CD4-positive, CD25-positive, alpha-beta regulatory T cell (primary cell): ENCODE measurements around the gene ZNF235. TPM values are rescaled to one million over a fixed set of nuclear protein-coding genes. Genes with fewer than 3 reads are reported as not detected.
A peak's percentile ranks its signal among the peaks of the same experiment; 100 is the strongest.

Experiments
- ATAC-seq, 2 donors: fragments of 150-1000 bp; cut with Tn5 transposase; one replicate each; pipeline ENCODE4 v1.10.0; 2021; ENCODE audit warnings: low read depth in 2 of 2, moderate number of reproducible peaks in 2 of 2, moderate library complexity in 1 of 2
- DNase-seq, 3 donors: peaks; one replicate each; pipeline versions ENCODE4 v3.0.0 to v3.0.0-alpha.2; 2012 to 2022; ENCODE audit warnings: mixed read lengths in 1 of 3
- H3K27ac ChIP-seq: one replicate; pipeline ENCODE4 v1.7.0; 2013; ENCODE audit warnings: mild to moderate bottlenecking, low read length; ENCODE audit not compliant: insufficient read depth, poor library complexity, severe bottlenecking
- H3K27me3 ChIP-seq: one replicate; pipeline ENCODE4 v1.7.0; 2013; ENCODE audit warnings: low read length; ENCODE audit not compliant: control insufficient read depth, insufficient read depth
- H3K36me3 ChIP-seq: one replicate; pipeline ENCODE4 v1.7.0; 2013; ENCODE audit warnings: mild to moderate bottlenecking, low read length, moderate library complexity; ENCODE audit not compliant: control insufficient read depth, insufficient read depth
- H3K4me1 ChIP-seq: 2 replicates; pipeline ENCODE4 v1.7.0; 2013; ENCODE audit warnings: mild to moderate bottlenecking, low read length; ENCODE audit not compliant: insufficient read depth, control insufficient read depth, poor library complexity, severe bottlenecking
- H3K4me3 ChIP-seq: one replicate; pipeline ENCODE4 v1.7.0; 2013; ENCODE audit warnings: low read depth, mild to moderate bottlenecking, low read length, moderate library complexity
- H3K9me3 ChIP-seq, 2 experiments: 1 replicate in 1 of 2; 2 replicates in 1 of 2; pipeline ENCODE4 v1.7.0; 2013; ENCODE audit warnings: low read length in 2 of 2, mild to moderate bottlenecking in 1 of 2, moderate library complexity in 1 of 2; ENCODE audit not compliant: control insufficient read depth in 2 of 2
- H3K27ac Mint-ChIP-seq, 3 donors: one replicate each; pipeline ENCODE4 v1.8.0; 2020 to 2022; ENCODE audit warnings: mild to moderate bottlenecking in 3 of 3, mixed read lengths in 3 of 3, moderate library complexity in 2 of 3
- H3K27me3 Mint-ChIP-seq: one replicate; pipeline ENCODE4 v1.8.0; 2022; ENCODE audit warnings: mild to moderate bottlenecking, mixed read lengths
- H3K36me3 Mint-ChIP-seq: one replicate; pipeline ENCODE4 v1.8.0; 2020; ENCODE audit warnings: mixed read lengths
- H3K4me1 Mint-ChIP-seq, 4 donors: one replicate each; pipeline ENCODE4 v1.8.0; 2020 to 2022; ENCODE audit warnings: mixed read lengths in 4 of 4, mild to moderate bottlenecking in 1 of 4
- H3K4me3 Mint-ChIP-seq, 4 donors: one replicate each; pipeline ENCODE4 v1.8.0; 2020 to 2022; ENCODE audit warnings: mild to moderate bottlenecking in 4 of 4, mixed read lengths in 4 of 4, moderate library complexity in 3 of 4
- H3K9me3 Mint-ChIP-seq, 7 donors: one replicate each; pipeline ENCODE4 v1.8.0; 2020 to 2022; ENCODE audit warnings: mixed read lengths in 7 of 7, mild to moderate bottlenecking in 3 of 7, moderate library complexity in 2 of 7
- polyA plus RNA-seq, 4 donors: library from polyadenylated mRNA; unstranded; fragments of 300-500 nt; fragmentation: Illumina TruSeq; gene quantifications; one replicate each; pipeline ENCODE4 v1.2.3, GENCODE V29; 2021
- total RNA-seq: library from RNA; stranded (reverse); gene quantifications from one replicate; pipeline ENCODE4 v1.2.3, GENCODE V29; 2022

Gene ZNF235
- total and polyA plus RNA-seq, 5 donors from 2014 or later, result 1.0 to 5.4 (median 3.0) TPM

DNA sequence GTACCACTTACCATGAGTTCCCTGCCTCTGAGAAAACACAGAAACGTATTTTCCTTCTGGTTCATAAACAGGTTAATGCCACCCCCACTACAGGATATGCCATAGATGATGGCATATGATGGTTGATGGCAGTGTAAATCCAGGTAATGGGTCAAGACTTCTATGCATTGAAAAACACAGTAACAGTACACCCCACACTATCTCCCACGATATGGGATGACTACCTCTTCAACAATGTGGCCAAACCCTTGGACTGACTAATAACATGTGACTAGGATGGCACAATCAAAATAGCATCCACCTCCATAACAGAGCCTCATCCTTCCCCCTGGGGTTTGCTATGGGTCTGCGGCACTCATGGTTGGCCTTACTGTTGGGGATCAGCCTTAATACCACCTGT is 22.0 kb downstream of the ZNF235 start:
- Mint-ChIP-seq H3K4me3 (peak overlapping the region in 1 of 4 donors; percentile 26), H3K27me3 (no peaks in the 10 kb centered on the region), H3K9me3 (peaks cover 0 to 79% (median 35%) of the 10 kb centered on the region in 7 donors), H3K36me3 (peaks cover 25% of the 10 kb centered on the region), H3K4me1 (no peaks in the 10 kb centered on the region), H3K27ac (no peak overlapping the region)
- no peak for ATAC-seq
- H3K27me3 ChIP-seq, result no peaks in the 10 kb centered on the region
- H3K4me1 ChIP-seq, result no peaks in the 10 kb centered on the region
- peaks cover 6% of the 10 kb centered on the region for H3K36me3 ChIP-seq
- no peak for DNase-seq
- H3K9me3 ChIP-seq, result peaks cover 62 to 94% of the 10 kb centered on the region in 2 experiments
- no peak overlapping the region for H3K27ac ChIP-seq
- no peak overlapping the region for H3K4me3 ChIP-seq

DNA sequence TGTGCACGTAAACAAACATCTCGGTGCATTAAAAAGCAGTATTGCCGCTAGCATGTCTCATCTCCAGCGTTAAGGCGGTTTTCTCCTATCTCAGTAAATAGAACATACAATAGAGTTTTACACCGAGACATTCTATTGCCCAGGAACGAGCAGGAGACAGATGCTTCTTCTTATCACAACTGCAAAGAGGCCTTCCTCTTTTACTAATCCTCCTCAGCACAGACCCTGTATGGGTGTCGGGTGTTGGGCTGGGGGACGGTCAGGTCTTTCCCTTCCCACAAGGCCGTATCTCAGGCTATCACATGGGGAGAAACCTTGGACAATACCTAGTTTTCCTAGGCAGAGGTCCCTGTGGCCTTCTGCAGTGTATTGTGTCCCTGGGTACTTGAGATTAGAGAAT is 23.9 kb downstream of the ZNF235 start:
- peaks cover 55 to 91% of the 10 kb centered on the region in 2 experiments for H3K9me3 ChIP-seq
- no peak for ATAC-seq
- H3K27ac ChIP-seq, result no peak overlapping the region
- peaks cover 0 to 79% (median 31%) of the 10 kb centered on the region in 7 donors for H3K9me3 Mint-ChIP-seq
- H3K4me3 ChIP-seq, result no peak overlapping the region
- DNase-seq, result no peak
- no peaks in the 10 kb centered on the region for H3K27me3 Mint-ChIP-seq
- H3K4me1 Mint-ChIP-seq, result no peaks in the 10 kb centered on the region
- no peak overlapping the region for H3K4me3 Mint-ChIP-seq
- H3K27me3 ChIP-seq, result no peaks in the 10 kb centered on the region
- no peaks in the 10 kb centered on the region for H3K4me1 ChIP-seq
- no peak overlapping the region for H3K27ac Mint-ChIP-seq
- H3K36me3 ChIP-seq, result no peaks in the 10 kb centered on the region
- H3K36me3 Mint-ChIP-seq, result peaks cover 31% of the 10 kb centered on the region

DNA sequence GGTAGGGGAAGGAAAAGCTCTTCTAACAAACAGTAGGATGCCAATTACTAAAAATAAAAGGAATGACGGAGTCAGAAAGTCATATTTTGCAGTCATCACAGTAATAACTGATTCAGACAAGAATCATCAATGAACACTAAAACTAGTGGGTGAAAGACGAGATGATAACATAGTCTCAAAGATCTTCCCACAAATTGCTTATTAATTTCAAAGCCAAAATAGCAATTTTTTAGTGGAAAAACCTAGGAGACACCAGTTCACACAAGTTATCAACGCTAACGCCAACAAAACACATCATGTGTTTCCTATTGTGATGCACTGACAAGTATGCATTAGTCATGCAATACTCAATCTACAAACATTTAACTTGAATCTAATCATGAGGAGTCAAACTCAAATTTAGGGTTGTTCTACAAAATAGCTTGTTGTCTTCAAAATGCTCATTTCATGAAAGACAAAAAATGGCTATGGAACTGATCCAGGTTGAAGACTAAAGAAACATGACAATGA is 26.6 kb downstream of the ZNF235 start:
- Mint-ChIP-seq H3K4me3 (no peak overlapping the region), H3K4me1 (no peaks in the 10 kb centered on the region), H3K27ac (no peak overlapping the region), H3K36me3 (peaks cover 44% of the 10 kb centered on the region), H3K9me3 (peaks cover 4 to 79% (median 36%) of the 10 kb centered on the region in 7 donors), H3K27me3 (no peaks in the 10 kb centered on the region)
- no peak for DNase-seq
- no peak overlapping the region for H3K27ac ChIP-seq
- H3K36me3 ChIP-seq, result no peaks in the 10 kb centered on the region
- no peaks in the 10 kb centered on the region for H3K4me1 ChIP-seq
- peaks cover 61 to 89% of the 10 kb centered on the region in 2 experiments for H3K9me3 ChIP-seq
- no peak overlapping the region for H3K4me3 ChIP-seq
- H3K27me3 ChIP-seq, result no peaks in the 10 kb centered on the region
- ATAC-seq, result no peak

DNA sequence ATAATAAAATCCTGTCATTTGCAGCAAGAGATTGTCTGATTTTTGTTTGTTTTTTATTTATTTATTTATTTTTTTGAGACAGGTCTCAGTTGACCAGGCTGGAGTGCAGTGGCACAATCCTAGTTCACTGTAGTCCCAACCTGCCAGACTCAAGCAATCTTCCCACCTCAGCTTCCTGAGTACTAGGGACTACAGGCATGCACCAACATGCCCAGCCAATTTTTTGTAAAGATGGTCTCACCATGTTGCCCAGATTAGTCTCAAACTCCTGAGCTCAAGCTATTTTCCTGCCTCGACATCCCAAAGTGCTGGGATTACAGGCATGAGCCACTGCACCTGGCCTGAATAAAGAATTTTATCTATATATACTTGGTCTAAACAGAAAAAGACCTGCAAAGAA is 27.5 kb downstream of the ZNF235 start:
- H3K36me3 ChIP-seq, result no peaks in the 10 kb centered on the region
- Mint-ChIP-seq H3K4me3 (no peak overlapping the region), H3K27me3 (no peaks in the 10 kb centered on the region), H3K4me1 (no peaks in the 10 kb centered on the region), H3K27ac (no peak overlapping the region), H3K9me3 (peaks cover 6 to 79% (median 41%) of the 10 kb centered on the region in 7 donors), H3K36me3 (peaks cover 42% of the 10 kb centered on the region)
- peaks cover 54 to 86% of the 10 kb centered on the region in 2 experiments for H3K9me3 ChIP-seq
- no peaks in the 10 kb centered on the region for H3K27me3 ChIP-seq
- ATAC-seq, result no peak
- no peak overlapping the region for H3K27ac ChIP-seq
- no peaks in the 10 kb centered on the region for H3K4me1 ChIP-seq
- no peak for DNase-seq
- no peak overlapping the region for H3K4me3 ChIP-seq

DNA sequence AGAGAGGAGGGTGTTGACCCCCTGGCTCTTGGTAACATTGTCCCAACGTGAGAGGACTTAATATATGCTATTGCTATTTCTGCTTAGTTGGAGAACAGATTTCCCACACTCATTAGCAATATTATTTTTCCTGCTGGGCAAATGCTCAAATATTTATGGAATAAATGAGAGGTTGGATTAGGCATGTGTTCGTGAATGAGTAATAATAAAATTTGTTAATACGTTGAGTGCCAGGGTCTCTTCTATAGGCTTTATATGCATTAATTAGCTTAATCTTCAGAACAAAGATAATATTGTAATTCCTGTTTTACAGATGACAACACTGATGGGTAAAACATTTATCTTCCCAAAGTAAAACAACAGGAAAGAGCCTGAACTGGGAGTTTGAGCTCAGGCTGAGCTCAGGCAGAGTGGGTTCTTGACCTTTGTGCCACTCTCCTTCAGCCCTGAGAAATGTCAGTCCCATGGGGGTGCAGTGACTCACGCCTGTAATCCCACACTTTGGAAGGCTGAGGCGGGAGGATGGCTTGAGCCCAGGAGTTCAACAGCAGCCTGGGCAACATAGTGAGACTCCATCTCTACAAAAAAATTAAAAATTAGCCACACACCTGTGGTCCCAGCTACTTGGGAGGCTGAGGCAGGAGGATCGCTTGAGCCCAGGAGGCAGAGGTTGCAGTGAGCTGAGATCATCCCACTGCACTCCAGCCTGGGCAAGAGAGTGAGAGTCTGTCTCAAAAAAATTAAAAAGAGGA is 44.0 kb downstream of the ZNF235 start:
- DNase-seq (no peak), ATAC-seq (no peak)
- Histone ChIP-seq H3K27me3 (no peaks in the 10 kb centered on the region), H3K27ac (no peak overlapping the region), H3K4me1 (peaks cover 5% of the 10 kb centered on the region), H3K9me3 (peaks cover 49 to 75% of the 10 kb centered on the region in 2 experiments), H3K36me3 (no peaks in the 10 kb centered on the region), H3K4me3 (no peak overlapping the region)
- H3K36me3 Mint-ChIP-seq, result peaks cover 26% of the 10 kb centered on the region
- H3K9me3 Mint-ChIP-seq, result peaks cover 7 to 68% (median 34%) of the 10 kb centered on the region in 7 donors
- H3K4me1 Mint-ChIP-seq, result peaks cover 0 to 11% (median 2%) of the 10 kb centered on the region in 4 donors
- peak overlapping the region in 3 of 4 donors; percentile 47 to 78 (median 71) for H3K4me3 Mint-ChIP-seq
- H3K27me3 Mint-ChIP-seq, result peaks cover 4% of the 10 kb centered on the region
- no peak overlapping the region for H3K27ac Mint-ChIP-seq

DNA sequence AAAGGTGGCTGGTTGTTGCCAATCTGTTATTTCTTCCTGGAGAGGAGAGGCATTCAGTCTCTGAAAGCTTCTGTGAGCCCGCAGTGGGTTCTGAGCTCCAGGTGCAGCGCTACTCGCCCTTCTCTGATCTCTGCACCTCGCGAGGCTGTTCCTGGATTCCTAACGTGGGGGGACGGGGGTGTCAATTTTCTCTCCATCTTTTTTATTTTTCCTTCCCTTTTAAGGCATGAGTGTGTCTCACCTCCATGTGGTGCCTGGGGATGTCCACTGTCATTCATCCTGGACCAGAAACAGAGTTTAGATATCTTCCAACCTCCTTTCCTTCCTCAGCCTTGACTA is 44.5 kb downstream of the ZNF235 start:
- Histone ChIP-seq H3K27ac (no peak overlapping the region), H3K36me3 (no peaks in the 10 kb centered on the region), H3K4me3 (peak overlapping the region; percentile 62), H3K4me1 (peaks cover 5% of the 10 kb centered on the region), H3K9me3 (peaks cover 54 to 76% of the 10 kb centered on the region in 2 experiments), H3K27me3 (no peaks in the 10 kb centered on the region)
- ATAC-seq (no peak), DNase-seq (no peak)
- H3K27me3 Mint-ChIP-seq, result peaks cover 4% of the 10 kb centered on the region
- peaks cover 0 to 11% (median 2%) of the 10 kb centered on the region in 4 donors for H3K4me1 Mint-ChIP-seq
- H3K9me3 Mint-ChIP-seq, result peaks cover 7 to 69% (median 36%) of the 10 kb centered on the region in 7 donors
- peak overlapping the region in 3 of 4 donors; percentile 47 to 78 (median 71) for H3K4me3 Mint-ChIP-seq
- H3K36me3 Mint-ChIP-seq, result peaks cover 30% of the 10 kb centered on the region
- H3K27ac Mint-ChIP-seq, result peak overlapping the region in 2 of 3 donors; percentile 6 to 49

DNA sequence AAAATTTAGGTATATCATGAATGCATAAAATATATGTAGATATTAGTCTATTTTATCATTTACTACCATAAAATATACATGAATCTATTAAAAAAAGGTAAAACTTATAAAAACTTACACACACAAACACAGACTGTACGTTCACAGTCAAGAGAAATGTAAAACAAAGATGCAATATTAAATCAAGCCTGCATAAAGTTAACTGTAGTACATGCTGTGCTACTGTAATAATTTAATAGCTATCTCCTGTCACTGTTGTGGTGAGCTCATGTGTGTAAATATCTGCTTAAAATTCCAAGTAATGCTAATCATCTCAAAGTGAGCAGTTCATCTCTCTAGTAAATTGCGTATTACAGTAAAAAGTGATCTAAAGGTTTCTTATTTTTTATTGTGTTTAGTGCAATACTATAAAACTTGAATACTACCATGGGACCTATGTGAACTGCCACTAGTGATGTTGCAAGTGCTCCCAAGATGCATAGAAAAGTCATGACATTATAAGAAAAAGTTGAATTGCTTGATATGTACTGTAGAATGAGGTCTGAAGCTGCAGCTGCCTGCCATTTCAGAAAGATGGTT is 45.9 kb downstream of the ZNF235 start:
- Mint-ChIP-seq H3K9me3 (peaks cover 7 to 73% (median 39%) of the 10 kb centered on the region in 7 donors), H3K27me3 (peaks cover 4% of the 10 kb centered on the region), H3K36me3 (peaks cover 34% of the 10 kb centered on the region), H3K27ac (no peak overlapping the region), H3K4me3 (peak overlapping the region in 2 of 4 donors; percentile 29 to 47), H3K4me1 (peaks cover 0 to 11% (median 2%) of the 10 kb centered on the region in 4 donors)
- peaks cover 58 to 80% of the 10 kb centered on the region in 2 experiments for H3K9me3 ChIP-seq
- DNase-seq (no peak), ATAC-seq (no peak)
- H3K36me3 ChIP-seq, result no peaks in the 10 kb centered on the region
- H3K4me1 ChIP-seq, result peaks cover 5% of the 10 kb centered on the region
- H3K27ac ChIP-seq, result no peak overlapping the region
- H3K27me3 ChIP-seq, result no peaks in the 10 kb centered on the region
- H3K4me3 ChIP-seq, result no peak overlapping the region
